Measurements from ENCODE around the gene NLK.
"Not testable (repeated sequence)": the region's sequence is repeated elsewhere in the genome, so short reads cannot be mapped to it uniquely, and the experiment has no call there.

NLK gene

GRCh38 chr17:28204751-28205150 is 162.3 kb downstream of the NLK start:
- DNase-seq, result no peak

- no peak for DNase-seq
Observed at GRCh38 chr17:28206292-28206691, 163.8 kb downstream of the NLK start.

- peak in 1 of 3 experiments; percentile 4 for DNase-seq
Observed at GRCh38 chr17:28211811-28212210, 169.3 kb downstream of the NLK start.

- DNase-seq, result not testable (repeated sequence)
Observed at GRCh38 chr17:28213578-28213977, 171.1 kb downstream of the NLK start.

GRCh38 chr17:28216052-28216451 is 173.6 kb downstream of the NLK start:
- DNase-seq, result no peak

- DNase-seq, result no peak
Observed at GRCh38 chr17:28216528-28216927, 174.1 kb downstream of the NLK start.

GRCh38 chr17:28219771-28220170 is 177.3 kb downstream of the NLK start:
- DNase-seq, result no peak

- DNase-seq, result no peak
Observed at GRCh38 chr17:28221751-28222414, 179.4 kb downstream of the NLK start.

- no peak for DNase-seq
Observed at GRCh38 chr17:28225271-28225670, 182.8 kb downstream of the NLK start.

- peak in 1 of 3 experiments; percentile 12 for DNase-seq
Observed at GRCh38 chr17:28225867-28226266, 183.4 kb downstream of the NLK start.

- peak in 1 of 3 experiments; percentile 17 for DNase-seq
Observed at GRCh38 chr17:28226563-28227315, 184.3 kb downstream of the NLK start.

- peak; percentile 88 to 99 (median 98) for DNase-seq
Observed at GRCh38 chr17:28227316-28228108, 185.0 kb downstream of the NLK start.

- DNase-seq, result peak in 2 of 3 experiments; percentile 48 to 66
Observed at GRCh38 chr17:28228109-28228840, 185.8 kb downstream of the NLK start.

- no peak for DNase-seq
Observed at GRCh38 chr17:28228986-28229729, 186.7 kb downstream of the NLK start.

- no peak for DNase-seq
Observed at GRCh38 chr17:28230011-28230410, 187.5 kb downstream of the NLK start.

- DNase-seq, result not testable (repeated sequence)
Observed at GRCh38 chr17:28230607-28231006, 188.1 kb downstream of the NLK start.

- not testable (repeated sequence) for DNase-seq
Observed at GRCh38 chr17:28231624-28232023, 189.1 kb downstream of the NLK start.

- DNase-seq, result peak; percentile 6 to 69 (median 14)
Observed at GRCh38 chr17:28232966-28233870, 190.7 kb downstream of the NLK start.

GRCh38 chr17:28233872-28234856 is 191.7 kb downstream of the NLK start:
- peak in 2 of 3 experiments; percentile 66 to 88 for DNase-seq

Data from NCI-H1417 (cell line).